Middle frontal gyrus (tissue), 1 donor: ENCODE measurements around the gene PIK3R6.
"Not testable (repeated sequence)": the region's sequence is repeated elsewhere in the genome, so short reads cannot be mapped to it uniquely, and the experiment has no call there.

Source experiments
- DNase-seq: peaks from one replicate; pipeline ENCODE4 v3.0.0-alpha.2; 2015; ENCODE audit warnings: low spot score; ENCODE audit errors: extremely low spot score

PIK3R6 gene

DNA sequence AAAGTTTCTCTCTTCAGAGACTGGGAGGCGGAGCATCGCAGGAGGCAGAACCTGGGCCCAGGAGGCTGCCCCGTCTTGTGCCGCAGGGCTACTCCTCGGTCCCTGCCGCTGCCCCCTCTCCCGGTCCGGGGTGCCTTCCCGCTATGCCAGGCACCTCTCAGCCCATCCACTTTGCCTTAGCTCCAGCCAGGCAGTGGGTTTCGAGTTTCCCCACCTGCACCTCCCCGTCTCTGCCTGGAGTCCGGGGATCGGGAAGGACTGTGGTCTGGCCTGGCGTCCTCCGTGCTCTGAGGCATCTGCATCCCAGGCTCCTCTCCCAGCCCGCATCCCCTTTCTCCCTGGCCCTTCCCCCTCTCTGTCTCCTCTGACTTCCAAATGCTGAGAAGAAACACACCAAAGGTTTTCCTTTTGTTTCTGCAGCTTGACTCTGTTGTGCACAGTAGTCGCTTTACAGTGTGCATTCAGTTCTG lies 26.8 kb upstream of the PIK3R6 start:
- no peak for DNase-seq

DNA sequence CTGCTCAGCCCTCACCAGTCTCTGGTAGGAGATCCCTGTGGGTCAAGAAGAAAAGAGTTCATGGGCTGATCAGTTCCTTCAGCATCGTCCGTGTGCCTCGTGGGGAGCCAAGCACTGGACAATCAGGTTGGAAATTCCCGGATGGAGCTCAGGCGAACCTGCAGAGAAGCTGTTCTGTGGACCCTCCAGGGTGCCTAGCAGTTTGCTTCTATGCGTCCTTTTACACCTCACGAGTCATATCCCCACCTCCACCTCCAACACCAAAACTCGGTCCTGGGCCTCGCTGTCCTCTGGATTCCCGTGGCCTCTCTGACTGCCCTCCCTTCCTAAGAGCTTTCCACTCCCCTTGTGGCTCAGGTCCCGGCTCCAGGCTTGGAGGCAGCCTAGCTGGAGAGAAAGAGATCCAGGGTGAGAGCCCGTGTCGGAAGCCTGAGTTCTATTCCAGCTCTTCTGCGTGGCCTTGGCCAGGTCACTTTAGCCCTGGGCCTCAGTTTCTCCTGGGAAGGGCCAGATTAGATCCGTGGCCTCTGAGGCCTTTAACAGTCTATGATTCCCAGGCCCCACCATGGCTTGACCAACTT lies 26.2 kb upstream of the PIK3R6 start:
- no peak for DNase-seq

DNA sequence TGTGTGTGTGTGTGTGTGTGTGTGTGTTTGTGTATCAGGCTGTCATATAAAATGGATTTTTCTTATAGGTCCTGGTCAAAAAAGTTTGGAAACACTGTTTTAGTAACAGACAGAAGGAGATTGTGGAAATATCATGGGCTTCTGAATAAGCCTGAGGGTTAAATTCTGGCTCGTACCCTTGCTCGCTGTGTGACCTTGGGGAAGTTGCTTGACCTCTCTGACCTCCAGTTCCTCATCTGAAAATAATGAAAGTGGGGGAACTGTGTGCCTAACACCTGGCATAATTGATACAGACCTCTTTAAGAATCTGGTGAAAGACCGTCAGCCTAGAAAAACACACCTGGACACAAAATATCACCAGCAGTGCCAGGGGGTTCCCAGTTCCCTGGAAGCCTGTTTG lies 25.6 kb upstream of the PIK3R6 start:
- DNase-seq, result no peak

DNA sequence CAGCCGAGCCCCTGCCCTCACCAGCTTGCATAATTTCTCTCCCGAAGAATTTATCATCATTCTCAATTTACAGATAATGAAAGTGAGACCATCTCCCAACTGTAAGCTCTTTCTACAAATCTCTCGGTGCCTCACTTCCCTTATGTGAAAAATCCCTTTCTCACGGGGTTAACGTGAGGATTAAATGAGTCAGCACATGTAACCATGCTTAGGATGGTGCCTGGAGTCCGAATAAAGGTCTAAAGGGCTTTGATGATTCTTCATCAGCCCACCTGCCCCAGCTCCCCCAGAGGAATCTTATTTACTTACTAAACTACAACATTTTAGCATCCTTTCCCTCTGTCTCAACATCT lies 24.8 kb upstream of the PIK3R6 start:
- DNase-seq, result no peak

DNA sequence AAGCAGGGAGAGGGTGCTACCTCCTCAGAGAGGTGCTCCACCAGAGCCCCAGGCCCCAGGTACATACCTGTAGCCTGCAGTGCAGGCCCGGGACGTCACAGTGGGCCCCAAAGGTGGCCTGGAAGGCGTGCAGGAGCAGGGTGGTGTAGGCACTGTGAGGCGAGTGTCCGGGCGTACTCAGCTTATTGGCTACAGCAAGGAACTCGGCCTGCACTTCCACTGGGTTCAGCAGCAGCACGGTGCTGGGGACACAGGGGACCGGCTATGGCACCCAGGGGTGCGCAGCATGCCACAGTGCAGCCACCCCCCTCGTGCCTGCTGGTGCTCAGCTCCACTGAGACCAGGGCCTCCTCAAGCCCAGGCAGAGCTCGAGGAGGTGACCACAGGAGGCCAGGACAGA lies 23.2 kb upstream of the PIK3R6 start:
- no peak for DNase-seq

DNA sequence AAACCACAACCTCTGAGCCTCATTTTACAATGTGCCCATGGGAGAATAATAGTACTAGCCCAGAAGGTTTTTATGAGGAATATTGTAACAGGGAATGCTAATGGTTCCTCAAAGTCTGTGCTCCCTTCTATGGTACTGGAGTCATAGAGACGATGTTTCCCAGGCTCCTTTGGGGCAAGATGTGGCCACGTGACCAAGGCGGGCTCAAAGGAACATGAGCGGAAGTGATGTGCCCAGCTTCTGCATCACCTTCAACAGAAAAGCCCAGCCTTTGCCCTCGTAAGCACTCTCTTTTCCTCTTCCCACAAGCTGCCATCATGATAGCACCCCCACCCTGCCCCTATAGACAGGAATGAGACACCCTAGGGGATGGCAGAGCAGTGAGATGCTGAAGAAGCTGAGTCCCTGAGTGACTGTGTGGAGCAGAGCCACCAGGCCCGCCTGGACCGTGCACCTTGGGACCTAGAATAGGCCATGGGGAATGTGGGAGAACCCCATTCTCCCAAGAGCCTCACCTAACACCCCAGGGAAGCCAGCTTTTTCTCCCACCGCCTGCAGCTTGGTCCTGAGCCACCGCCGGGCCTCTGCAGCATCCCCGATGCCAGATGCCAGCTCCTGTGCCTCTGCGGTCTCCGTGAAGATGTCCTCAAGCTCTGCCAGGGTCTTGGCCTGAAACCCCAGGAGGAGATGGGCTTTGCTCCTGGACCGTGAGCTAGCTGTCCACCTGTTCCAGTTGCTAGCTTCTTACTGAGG lies 22.2 kb upstream of the PIK3R6 start:
- DNase-seq, result no peak

DNA sequence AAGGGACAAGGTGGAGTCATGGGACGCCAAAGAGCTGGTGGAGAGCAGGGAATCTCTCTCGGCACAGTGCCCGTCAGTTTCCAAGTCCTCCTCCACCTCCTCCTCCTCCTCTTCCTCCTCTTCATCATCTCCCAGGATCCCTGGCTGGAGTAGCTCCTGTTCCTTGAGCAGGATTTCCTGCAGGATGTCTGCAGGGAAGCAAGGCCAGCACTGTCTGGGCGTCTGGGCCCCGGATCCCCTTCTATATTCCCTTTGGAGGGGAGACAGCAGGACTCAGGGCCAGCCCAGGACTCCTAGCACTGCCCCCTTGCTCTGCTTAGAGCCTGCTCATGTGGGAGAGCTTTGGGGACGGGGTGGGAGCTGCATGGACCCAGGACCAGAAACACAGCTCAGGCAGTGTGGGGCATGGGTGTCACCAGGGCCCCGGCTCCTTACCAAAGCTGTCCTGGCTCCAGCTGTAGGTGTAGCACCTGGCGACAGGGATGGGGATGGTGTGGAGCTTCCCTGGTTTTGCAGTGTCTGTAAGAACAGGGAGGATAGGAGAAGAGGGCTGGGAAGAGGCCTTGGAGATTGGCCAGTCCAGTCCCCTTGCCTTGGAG lies 21.3 kb upstream of the PIK3R6 start:
- no peak for DNase-seq

DNA sequence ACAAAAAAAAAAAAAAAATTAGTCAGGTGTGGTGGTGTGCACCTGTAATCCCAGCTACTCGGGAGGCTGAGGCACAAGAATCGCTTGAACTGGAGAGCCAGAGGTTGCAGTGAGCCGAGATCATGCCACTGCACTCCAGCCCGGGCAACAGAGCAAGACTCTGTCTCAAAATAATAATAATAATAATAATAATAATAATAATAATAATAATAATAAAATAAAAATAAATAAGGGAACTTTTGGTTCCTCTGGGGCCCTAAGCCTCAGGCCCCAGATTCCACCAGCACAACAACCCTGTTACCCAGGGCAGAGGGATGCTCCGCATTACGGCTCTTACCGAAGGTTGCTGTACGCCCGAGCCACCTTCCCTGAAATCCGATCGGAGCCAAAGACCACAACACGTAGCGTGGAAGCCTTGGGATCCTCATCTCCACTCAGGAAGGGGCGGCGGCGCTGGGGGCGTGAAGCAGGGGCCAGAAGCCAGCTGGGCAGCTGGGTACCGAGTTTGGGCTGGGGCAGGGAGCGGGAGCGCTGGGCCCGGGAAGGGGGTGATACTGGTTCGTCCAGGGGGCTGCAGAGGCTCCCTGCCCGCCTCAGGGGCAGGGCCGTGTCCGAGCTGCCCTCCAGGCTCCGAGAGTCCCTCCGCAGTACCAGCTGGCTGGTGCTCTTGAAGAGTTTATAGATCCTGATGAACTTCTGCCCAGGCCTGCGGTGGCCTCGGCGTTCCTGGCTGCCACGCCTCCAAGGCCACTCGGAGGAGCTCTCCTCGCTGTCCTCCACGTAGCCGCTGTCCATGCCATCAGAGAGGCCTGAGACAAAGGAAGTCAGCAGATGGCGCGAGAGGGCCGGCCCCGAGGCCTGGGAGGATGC lies 20.6 kb upstream of the PIK3R6 start:
- no peak for DNase-seq

DNA sequence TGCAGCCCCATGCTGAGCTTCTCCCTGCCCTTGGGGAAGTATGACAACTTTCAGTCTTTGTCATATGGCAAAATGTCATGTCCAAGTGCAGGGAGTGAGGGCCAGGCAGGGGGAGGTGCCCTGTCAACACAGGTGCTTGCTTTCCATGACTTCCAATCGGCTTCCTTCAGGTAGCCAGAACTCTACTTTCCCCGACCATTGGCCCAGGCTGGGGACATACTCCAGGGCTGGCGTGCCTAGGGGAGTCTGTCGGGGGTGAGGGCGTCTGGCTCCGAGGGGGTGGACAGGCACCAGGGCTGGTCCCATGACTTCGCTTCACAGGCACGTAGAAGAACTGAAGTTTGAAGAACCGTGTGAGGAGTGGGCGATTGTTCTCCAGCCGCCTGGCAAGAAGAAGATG lies 19.8 kb upstream of the PIK3R6 start:
- DNase-seq, result no peak

DNA sequence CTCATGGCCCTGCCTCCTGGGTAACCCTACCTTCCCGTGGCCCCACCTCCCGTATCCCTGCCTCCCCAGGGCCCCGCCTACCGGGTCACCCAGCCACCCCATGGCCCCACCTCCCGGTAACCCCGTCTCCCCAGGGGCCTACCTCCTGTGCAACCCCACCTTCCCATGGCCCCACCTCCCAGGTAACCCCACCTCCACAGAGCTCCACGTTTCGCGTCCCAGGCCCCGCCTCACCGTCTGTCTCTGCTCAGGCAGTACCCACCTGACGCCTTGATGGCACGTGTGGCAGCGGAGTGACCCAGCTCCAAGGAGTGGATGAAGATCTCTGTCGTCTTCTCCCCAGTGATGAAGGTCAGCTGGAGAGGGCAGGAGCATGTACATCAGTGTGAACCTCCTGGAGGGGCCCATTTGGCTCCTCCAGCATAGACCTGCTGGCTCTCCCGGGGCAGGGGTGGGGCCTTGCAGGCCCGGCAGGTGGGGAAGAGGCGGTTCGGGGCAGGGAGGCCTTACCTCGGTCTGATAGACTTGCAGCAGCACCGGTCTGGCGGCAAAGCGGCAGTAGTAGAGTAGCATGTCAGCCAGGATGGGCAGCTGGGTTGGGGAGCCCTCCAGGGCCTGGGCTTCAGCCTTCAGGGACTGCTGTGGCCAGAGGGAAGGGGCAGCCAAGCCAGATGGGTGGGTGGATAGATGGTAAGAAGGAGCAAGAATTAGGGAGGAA lies 18.7 kb upstream of the PIK3R6 start:
- no peak for DNase-seq

DNA sequence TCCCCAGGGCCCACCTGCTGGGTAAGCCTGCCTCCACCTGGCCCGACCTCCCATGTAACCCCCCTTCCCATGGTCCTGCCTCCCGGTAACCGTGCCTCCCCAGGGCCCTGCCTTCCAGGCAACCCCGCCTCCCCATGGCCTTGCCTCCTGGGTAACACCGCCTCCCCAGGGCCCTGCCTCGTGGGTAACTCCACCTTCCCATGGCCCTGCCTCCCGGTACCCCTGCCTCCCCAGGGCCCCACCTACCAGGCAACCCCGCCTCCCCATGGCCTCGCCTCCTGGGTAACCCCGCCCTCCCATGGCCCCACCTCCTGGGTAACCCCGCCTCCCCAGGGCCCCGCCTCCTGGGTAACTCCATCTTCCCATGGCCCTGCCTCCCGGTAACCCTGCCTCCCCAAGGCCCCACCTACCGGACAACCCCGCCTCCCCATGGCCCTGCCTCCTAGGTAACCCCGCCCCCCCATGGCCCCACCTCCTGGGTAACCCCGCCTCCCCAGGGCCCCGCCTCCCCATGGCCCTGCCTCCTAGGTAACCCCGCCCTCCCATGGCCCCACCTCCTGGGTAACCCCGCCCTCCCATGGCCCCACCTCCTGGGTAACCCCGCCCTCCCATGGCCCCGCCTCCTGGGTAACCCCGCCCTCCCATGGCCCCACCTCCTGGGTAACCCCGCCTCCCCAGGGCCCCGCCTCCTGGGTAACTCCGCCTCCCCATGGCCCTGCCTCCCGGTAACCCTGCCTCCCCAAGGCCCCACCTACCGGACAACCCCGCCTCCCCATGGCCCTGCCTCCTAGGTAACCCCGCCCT lies 17.9 kb upstream of the PIK3R6 start:
- DNase-seq, result not testable (repeated sequence)

DNA sequence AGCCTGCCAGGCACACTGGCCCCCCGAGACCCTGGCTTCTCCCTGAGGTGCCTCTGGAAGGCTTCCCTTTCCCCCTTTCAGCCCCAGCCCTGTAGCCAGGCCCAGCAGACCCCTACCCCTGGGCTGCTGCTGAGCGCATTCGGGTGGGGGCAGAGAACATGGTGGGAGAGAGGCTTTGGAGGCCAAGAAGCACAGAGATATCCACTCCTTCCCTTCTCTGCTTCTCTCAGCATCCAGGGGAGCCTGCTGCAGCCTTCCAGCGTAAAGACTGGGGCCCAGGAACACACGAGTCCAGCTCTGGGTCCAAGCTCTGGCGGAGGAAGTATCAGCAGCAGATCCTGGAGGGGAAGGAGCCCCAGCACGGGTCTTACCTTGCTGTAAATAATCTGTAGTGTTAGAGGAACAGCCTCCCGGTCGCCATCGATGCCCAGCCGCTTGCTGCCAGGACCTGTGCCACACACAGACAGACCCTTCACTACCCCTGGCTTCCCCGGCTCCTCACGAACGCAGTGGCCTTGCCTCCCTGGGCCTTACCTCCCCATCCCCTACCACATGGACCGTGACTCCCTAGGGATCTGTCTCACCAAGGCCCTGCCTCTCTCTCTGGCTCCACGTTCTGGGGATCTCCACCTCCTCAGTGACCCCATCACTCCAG lies 17.0 kb upstream of the PIK3R6 start:
- DNase-seq, result no peak

DNA sequence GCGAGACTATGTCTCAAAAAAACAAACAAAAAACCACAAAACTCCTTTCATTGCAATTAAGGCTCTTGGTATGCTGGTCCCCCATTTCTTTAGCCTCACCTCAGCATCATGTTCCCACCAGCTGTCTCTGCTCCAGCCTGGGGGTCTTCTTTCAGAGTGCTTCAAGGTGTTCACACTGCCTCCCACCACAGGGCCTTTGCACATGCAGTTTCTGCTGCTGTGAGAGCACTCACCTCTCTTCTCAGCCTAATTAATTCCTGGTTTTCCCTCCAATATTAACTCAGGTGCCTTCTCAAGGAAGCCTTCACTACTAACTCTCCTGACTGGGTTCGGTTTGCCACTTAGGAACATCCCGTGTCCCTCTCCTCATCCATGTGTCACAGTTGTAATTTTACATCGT lies 15.9 kb upstream of the PIK3R6 start:
- DNase-seq, result no peak

DNA sequence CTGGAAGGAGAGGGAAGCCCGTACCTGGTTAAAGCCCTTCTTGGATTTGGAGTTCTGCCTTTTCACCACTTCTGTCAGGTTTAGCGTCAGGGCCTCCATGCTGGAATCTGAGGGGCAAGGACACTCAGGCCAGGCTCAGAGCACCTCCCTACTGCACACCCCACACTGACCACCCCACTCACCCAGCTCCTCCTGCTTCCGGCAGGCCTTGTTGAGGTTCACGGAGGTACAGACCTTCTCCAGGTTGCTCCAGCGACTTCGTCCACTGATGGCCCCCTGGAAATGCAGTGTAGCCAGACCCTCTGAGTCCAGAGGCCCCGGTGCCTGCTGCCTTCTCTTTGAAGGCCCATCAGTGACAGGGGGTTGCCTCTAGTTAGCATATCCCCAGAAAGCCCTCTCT lies 14.1 kb upstream of the PIK3R6 start:
- DNase-seq, result no peak

DNA sequence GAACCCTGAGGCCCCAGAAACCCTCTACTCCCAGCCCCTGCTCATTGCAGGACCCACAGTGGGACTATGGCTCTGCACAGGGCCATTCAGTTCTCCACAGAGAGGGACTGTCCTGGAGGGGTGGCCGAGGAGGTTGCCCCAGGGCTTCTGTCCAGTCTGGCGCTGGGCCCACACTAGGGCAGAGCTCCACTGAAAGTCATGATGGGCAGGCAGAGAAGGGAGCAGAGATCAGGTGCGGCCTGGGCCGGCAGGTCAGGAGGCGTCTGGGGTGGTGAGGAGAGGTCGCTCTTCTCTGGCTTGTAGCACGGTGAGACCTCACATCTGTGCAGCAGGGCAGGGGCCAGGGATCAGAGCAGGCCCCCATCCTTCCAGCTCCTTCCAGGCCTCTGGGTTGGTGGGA lies 13.0 kb upstream of the PIK3R6 start:
- DNase-seq, result no peak

DNA sequence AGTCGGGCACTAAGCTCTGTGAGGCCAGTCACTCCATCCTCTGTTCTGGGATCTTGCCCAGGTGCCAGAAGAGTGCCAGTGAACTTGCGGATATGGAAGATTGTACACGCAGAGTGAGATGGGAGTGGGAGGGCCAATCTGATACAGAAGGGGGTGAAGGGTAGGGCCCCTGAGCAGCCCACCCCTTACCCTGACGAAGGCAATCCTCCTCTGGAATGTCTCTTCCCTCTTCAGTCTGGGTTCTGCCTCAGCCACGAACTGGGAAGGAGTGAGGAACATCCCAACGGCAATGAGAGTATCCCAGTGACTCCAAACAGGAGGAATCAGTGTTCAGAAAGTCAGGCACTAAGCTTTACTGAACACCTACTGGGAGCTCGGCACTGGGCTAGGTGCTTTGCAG lies 11.9 kb upstream of the PIK3R6 start:
- no peak for DNase-seq

DNA sequence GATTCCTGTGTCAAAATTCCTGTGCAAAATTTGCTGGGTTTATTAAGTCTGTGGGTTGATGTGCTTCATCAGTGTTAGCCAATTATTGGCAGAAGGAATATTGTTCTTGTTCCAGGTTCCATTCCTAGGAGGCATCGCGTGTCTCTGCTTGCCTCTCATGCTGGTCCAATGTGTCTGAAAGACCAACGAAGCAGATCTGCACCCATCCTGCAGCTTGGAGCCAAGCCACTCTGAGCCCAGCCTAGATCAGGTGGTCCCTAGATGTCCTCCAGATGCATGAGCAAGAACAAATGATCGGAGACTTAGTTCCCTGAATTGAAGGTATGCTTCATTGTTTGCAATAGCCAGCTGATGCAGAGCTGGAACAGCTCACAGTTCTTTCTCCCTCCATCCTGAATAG lies 10.5 kb upstream of the PIK3R6 start:
- no peak for DNase-seq

DNA sequence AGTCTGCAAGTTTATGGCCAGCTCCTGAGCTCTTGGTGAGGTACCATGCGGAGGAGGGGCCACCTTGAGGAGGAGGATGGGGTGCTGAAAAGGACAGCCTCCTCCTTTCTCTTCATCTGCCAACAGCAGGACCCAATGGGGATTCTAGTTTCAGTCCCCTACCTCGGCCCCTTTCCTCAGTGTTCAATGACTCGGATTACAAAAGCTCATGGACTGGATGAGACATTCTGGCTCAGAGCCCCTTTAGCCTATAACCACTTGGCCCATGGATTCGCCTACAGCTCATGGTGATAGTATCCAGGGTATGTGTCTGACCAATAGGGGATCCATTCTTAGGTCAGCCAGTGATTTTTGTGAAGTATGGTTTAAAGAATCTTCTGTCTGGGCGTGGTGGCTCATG lies 8.5 kb upstream of the PIK3R6 start:
- DNase-seq, result no peak

DNA sequence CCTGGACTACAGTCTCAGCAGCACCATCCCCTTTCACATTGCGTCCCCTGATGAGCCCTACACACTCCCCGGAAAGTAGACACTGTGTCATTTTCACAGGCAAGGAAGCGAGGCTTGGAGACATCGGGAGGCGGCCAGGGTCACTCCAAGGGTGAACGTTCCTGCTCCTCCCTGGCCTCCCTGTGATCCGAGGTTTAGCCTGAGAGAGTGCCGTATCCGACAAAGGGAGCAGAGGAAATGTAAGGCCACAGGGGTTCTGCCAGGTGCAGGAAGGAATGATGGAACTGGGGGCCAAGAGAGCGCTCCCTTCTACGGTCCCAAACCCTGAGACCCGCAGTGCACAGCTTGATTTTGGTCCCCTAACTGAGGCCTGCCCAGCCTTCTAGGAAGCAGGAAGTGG lies 8.0 kb upstream of the PIK3R6 start:
- no peak for DNase-seq
